D341Med (cell line): ENCODE data around the gene ZNF423.
A peak's percentile ranks its signal among the peaks of the same experiment; 100 is the strongest.
"Not testable (repeated sequence)": the region's sequence is repeated elsewhere in the genome, so short reads cannot be mapped to it uniquely, and the experiment has no call there.

Experiments used
- DNase-seq: peaks from one replicate; pipeline ENCODE4 v3.0.0; 2012; ENCODE audit warnings: low spot score

The ZNF423 gene

GRCh38 chr16:49528060-49528865 is 327.6 kb downstream of the ZNF423 start:
- DNase-seq: no peak

GRCh38 chr16:49527611-49528010 is 328.3 kb downstream of the ZNF423 start:
- DNase-seq: no peak

GRCh38 chr16:49526860-49527365 is 329.0 kb downstream of the ZNF423 start:
- no peak for DNase-seq

- no peak for DNase-seq
These were observed 331.0 kb downstream of the ZNF423 start for GRCh38 chr16:49524947-49525315.

GRCh38 chr16:49524216-49524946 is 331.5 kb downstream of the ZNF423 start:
- DNase-seq: peak; percentile 56

- no peak for DNase-seq
These were observed 332.3 kb downstream of the ZNF423 start for GRCh38 chr16:49523435-49524159.

- DNase-seq: no peak
These were observed 334.1 kb downstream of the ZNF423 start for GRCh38 chr16:49521734-49522325.

- no peak for DNase-seq
These were observed 335.3 kb downstream of the ZNF423 start for GRCh38 chr16:49520492-49521038.

- no peak for DNase-seq
These were observed 336.2 kb downstream of the ZNF423 start for GRCh38 chr16:49519741-49520140.

GRCh38 chr16:49519008-49519656 is 336.8 kb downstream of the ZNF423 start:
- DNase-seq: no peak

GRCh38 chr16:49516382-49517036 is 339.4 kb downstream of the ZNF423 start:
- DNase-seq: no peak

- DNase-seq: no peak
These were observed 340.1 kb downstream of the ZNF423 start for GRCh38 chr16:49515861-49516260.

- DNase-seq: no peak
These were observed 340.8 kb downstream of the ZNF423 start for GRCh38 chr16:49515016-49515565.

GRCh38 chr16:49514073-49514980 is 341.6 kb downstream of the ZNF423 start:
- peak; percentile 67 for DNase-seq

- DNase-seq: no peak
These were observed 342.9 kb downstream of the ZNF423 start for GRCh38 chr16:49513040-49513439.

- DNase-seq: no peak
These were observed 345.1 kb downstream of the ZNF423 start for GRCh38 chr16:49510654-49511305.

- no peak for DNase-seq
These were observed 345.8 kb downstream of the ZNF423 start for GRCh38 chr16:49510141-49510540.

- DNase-seq: not testable (repeated sequence)
These were observed 349.6 kb downstream of the ZNF423 start for GRCh38 chr16:49506058-49507013.
